Mucosa of stomach (tissue), 1 donor: Measurements from ENCODE around the gene RSAD1.

ENCODE experiments used
- H3K27me3 ChIP-seq: one replicate; pipeline ENCODE4 v1.7.0; 2013; ENCODE audit warnings: mild to moderate bottlenecking, low read length; ENCODE audit not compliant: control insufficient read depth, insufficient read depth
- H3K36me3 ChIP-seq: one replicate; pipeline ENCODE4 v1.7.0; 2013; ENCODE audit warnings: low read length; ENCODE audit not compliant: control insufficient read depth, insufficient read depth
- H3K4me1 ChIP-seq: one replicate; pipeline ENCODE4 v1.7.0; 2013; ENCODE audit warnings: mild to moderate bottlenecking, low read length; ENCODE audit not compliant: control insufficient read depth, insufficient read depth
- H3K4me3 ChIP-seq: one replicate; pipeline ENCODE4 v1.7.0; 2013; ENCODE audit warnings: low read length
- H3K9ac ChIP-seq: one replicate; pipeline ENCODE4 v1.7.0; 2013; ENCODE audit warnings: mild to moderate bottlenecking, low read length, moderate library complexity
- H3K9me3 ChIP-seq: one replicate; pipeline ENCODE4 v1.7.0; 2013; ENCODE audit warnings: mild to moderate bottlenecking, low read length, moderate library complexity; ENCODE audit not compliant: control insufficient read depth
- donor health status: Pancreatic carcinoma.

The RSAD1 gene

DNA sequence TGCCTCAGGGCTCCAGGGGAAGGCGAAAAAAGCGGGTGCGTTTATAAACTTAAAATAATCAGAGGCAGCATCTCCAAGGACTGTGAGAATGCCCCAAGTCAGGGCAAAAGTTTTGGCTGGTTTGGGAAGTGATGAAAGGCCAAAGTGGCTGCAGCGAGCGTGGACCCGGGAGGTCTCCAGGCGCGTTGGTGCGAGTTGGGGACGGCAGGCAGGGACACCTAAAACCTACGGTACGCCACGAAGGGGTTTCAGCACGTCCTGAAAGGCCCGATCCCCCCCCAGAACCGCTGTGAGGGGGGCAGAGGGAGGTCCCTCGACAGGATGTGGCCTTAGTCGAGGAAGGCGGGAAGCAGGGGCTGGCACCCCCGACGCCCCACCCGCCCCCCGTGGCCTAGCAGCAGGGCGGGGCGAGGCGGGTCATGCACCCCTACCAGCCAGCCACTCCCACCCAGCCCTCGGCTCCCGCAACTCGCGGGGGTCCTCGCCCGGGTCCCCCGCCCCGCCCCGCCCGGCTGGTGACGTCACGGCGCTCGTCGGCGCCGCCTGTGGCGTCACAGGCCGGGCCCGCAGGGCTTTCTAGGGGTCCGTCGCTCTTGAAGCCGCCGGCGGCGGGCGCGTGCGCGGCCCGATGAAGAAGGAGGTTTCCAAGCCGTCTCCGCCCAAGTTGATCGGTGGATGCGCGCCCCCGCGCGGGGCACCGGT, 29.4 kb downstream of the RSAD1 start, which contains the start of gene MYCBPAP:
Gene MYCBPAP, plus strand, starts transcription at position 569 of the 702 bp plus-strand sequence. CDS start 236 bp downstream, outside the sequence.
- H3K9ac ChIP-seq, result peak within 1 kb of the TSS; percentile 70

DNA sequence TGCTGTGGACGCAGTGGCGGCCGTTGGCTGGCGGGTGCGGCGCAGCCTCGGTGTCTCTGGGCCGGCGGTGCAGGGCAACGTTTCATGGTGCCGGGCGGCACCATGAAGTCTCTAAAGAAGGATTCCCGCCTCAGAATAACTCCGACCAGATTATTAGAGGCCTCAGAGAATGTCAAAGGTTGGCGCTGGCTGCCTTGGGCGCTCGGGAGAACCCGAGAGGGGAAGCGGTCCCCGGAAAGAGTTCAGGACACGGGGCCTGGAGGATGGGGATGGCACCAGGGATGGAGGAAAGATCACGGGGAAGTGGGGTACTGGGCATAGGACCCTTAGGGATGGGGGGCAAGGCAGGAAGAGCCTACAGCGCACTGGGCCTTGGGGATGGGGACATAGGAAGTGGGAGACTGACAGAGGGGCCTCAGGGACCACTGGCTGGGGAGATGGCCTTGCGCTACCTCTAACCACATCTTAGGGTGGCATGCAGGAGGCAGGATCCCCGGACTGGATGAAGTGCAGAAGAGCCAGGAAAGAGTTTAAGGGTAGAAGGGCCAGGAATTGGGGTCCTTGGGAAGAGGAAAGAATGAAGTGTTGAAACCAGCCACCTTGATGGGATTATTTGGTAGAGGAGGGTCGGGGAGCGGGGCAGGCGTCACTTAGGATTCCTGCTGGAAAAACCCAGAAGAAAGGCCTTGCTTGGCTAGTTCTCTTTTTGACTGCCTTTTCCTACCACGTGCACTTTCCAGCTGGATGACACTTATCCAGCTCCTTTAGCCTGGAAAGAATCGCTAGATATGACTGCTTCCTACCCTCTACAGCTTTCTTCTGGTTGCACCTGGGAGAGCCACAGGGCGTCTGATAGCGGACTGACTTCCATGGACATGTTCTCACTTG, 30.2 kb downstream of the RSAD1 start:
- Histone ChIP-seq H3K9ac (peak overlapping the region; percentile 70), H3K36me3 (no peaks in the 10 kb centered on the region), H3K9me3 (no peaks in the 10 kb centered on the region), H3K4me1 (peaks cover 19% of the 10 kb centered on the region), H3K27me3 (no peaks in the 10 kb centered on the region), H3K4me3 (peak overlapping the region; percentile 36)

More for the DNA sequence above, 29.4 kb downstream of the RSAD1 start, which contains the start of gene MYCBPAP:
- peaks cover 23% of the 10 kb centered on the region for H3K4me1 ChIP-seq
- peak within 1 kb of the TSS; percentile 36 for H3K4me3 ChIP-seq
- no peaks in the 10 kb centered on the region for H3K36me3 ChIP-seq
- no peaks in the 10 kb centered on the region for H3K9me3 ChIP-seq
- H3K27me3 ChIP-seq, result no peaks in the 10 kb centered on the region

DNA sequence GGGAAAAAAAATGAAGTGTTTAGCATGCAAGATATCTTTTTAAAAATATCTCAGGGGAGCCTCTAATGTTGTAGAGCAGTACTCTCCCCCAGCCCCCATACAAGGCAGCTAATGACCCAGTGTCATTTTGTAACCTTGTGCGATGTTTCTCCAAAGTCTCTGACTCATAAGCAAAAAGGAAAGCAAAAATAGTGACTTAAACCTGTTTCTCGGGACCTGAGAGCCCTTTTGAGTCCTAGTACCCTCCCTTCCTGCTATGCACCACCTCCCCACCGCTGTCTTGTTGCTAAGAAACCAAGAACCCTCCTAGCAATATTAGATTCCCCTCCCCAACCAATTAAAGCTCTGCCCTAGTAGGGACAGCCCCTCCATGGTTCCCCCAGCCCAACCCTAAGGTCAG, 32.4 kb downstream of the RSAD1 start:
- H3K36me3 ChIP-seq, result no peaks in the 10 kb centered on the region
- no peaks in the 10 kb centered on the region for H3K9me3 ChIP-seq
- H3K4me3 ChIP-seq, result no peak overlapping the region
- H3K4me1 ChIP-seq, result peaks cover 11% of the 10 kb centered on the region
- no peaks in the 10 kb centered on the region for H3K27me3 ChIP-seq
- no peak overlapping the region for H3K9ac ChIP-seq

DNA sequence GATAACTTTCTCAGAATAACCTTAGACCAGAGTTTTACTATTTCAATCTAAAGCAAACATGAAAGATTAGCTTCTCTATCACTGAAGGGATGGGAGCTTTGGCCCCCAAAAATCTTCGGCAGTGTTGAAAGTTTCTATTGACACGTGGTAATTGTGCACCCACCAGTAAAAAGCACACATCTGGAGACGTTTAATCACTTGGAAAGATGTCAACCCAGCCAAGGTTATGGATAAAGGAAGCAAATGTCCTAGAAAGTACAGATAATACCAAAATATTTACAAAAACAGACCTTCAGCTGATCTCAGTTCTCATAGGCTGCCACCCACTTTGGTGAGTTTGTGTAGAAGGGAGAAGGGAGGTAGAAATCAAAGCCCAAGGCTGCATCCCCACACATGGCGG, 34.8 kb downstream of the RSAD1 start:
- Histone ChIP-seq H3K9ac (no peak overlapping the region), H3K36me3 (no peaks in the 10 kb centered on the region), H3K9me3 (no peaks in the 10 kb centered on the region), H3K27me3 (no peaks in the 10 kb centered on the region), H3K4me3 (no peak overlapping the region), H3K4me1 (peaks cover 7% of the 10 kb centered on the region)

DNA sequence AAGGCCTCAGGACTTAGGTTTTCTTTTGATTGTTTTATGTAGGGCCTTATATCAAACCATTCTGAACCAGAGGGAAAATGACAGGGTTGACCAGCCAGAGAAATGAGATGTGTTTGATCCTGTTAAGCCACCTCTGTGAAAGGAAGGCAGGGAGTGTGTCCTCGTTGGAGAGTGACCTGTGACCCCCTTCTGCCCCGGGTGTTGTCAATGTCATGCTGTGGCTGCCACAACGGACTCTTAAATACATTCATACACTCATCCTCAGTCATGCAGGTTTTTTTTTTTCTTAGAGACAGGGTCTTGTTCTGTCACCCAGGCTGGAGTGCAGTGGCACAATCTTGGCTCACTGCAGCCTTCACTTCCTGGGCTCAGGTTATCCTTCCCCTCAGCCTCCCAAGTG, 35.7 kb downstream of the RSAD1 start:
- H3K27me3 ChIP-seq, result no peaks in the 10 kb centered on the region
- H3K4me3 ChIP-seq, result no peak overlapping the region
- H3K9ac ChIP-seq, result no peak overlapping the region
- no peaks in the 10 kb centered on the region for H3K36me3 ChIP-seq
- H3K4me1 ChIP-seq, result peaks cover 7% of the 10 kb centered on the region
- no peaks in the 10 kb centered on the region for H3K9me3 ChIP-seq

DNA sequence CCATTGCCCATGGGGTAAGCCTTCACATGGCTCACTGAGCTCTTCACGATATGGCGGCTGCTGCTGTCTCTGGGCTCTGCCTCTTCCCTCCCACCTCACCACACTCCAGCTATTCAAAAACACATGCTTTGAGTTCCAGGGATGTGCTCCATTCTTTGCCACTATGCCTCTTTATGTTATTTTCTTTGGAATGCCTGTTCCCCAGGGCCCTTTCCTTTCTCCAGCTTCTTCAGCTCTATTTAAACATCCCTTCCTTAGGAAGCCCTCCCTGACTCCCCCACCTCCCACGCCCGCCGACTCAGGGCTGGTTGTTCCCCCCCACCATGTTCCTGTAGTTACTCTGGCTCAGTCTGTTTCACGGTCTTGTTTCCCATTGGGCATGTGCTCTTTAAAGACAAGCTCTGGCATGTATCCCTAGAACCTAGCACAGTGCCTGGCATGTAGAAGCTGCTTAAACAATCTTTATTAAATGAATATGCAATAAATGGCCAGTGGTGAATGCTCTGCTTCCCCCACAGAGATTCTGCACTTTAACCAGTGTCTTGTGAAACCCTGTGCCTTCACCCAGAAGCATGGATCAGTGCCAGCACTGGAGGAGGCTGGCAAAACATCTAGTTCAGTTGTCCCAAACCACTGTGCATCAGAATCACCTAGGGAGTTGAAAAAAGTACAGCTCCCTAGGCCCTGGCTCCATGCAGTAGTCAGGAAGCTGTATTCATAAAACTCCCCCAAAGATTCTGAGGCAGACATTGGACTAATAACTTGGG, 36.5 kb downstream of the RSAD1 start:
- Histone ChIP-seq H3K9ac (no peak overlapping the region), H3K4me1 (peaks cover 7% of the 10 kb centered on the region), H3K4me3 (no peak overlapping the region), H3K36me3 (no peaks in the 10 kb centered on the region), H3K9me3 (no peaks in the 10 kb centered on the region), H3K27me3 (no peaks in the 10 kb centered on the region)

DNA sequence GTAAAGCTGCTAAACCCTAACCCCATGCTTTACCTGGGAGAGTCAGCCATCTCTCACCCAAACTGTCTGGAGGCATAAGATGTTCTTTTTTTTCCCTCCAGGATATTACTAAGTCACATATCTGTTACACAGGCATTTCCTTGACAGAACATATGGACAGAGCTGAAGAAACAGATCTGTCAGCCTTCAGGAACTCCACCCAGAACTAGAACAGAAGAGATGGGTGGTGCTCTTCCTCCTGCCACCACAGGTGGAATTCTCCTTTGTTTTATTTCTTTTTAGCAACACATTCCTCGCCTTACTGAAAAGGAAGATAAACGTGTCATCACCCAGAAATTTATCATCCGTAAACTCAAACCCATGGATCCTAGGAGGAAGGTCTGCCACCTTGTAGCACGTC, 38.4 kb downstream of the RSAD1 start:
- Histone ChIP-seq H3K4me1 (peaks cover 7% of the 10 kb centered on the region), H3K4me3 (no peak overlapping the region), H3K9ac (no peak overlapping the region), H3K27me3 (no peaks in the 10 kb centered on the region), H3K9me3 (no peaks in the 10 kb centered on the region), H3K36me3 (no peaks in the 10 kb centered on the region)

DNA sequence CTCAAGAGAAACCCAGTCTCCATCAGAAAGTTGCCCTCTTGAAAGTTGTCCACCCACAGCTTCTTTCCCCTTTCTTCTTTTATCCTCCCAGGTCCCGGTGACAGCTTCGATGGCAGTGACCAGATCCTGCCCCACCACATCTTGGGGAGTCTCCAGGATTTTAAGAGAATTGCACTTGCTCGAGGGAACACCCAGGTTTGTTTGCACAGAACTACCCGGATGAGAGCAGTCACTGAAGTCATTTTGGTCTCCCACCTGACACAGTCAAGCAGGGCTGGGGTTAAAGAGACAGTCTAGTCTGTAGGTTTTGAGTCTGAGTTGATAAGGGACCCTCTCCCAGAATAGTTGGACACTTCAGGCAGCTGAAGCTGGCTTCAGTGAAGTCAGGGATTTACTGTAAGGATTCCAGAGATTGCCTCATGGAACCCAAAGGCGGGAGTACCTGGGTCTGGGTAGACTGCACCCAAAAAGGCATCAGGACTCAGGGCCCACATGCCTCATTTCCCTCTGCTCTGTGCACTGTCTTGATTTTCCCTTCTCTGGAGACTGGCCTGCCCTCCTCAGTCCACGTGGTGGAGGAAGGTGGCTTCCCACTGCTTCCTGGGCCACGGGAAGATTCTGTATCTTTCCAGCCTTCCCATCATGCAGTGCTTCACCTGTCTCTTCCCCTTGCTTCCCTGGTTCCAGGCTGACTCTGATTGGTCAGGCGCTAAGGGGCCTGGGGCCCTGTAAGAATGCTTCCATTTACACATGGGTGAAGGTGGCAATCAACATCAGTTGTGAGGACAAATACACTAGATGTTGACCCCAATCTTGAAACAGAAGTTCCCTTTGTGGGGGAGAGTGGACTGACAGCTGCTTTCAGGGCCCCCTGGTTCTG, 39.1 kb downstream of the RSAD1 start:
- Histone ChIP-seq H3K9ac (no peak overlapping the region), H3K4me3 (no peak overlapping the region), H3K36me3 (no peaks in the 10 kb centered on the region), H3K9me3 (no peaks in the 10 kb centered on the region), H3K27me3 (no peaks in the 10 kb centered on the region), H3K4me1 (peaks cover 7% of the 10 kb centered on the region)

DNA sequence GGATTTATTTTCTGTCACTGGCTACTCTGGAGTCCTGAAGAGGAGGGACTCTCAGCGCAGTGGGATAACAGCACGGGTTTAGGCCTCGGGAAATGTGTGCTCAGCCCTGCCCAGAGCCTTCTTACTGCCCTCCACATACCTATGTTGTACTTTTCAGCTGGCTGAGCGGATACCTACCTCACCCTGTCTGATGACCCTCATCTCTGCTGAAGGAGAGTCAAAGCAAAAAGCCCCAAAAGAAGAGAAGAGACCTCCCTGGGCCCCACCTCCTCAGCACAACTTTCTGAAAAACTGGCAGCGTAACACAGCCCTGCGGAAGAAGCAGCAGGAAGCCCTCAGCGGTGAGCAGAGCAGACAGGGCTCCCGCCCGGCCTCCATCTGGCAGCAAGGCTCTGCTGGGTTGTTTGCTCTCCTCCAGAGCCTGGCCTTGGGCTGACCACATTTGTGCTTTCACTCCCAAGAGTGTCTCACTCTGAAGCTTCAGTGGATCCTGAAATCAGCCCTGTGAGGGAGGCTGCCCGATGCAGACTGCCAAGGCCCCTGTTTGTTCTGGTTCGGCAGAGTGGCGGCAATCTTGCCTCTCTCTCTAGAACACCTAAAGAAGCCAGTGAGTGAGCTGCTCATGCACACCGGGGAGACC, 39.8 kb downstream of the RSAD1 start:
- no peaks in the 10 kb centered on the region for H3K27me3 ChIP-seq
- no peaks in the 10 kb centered on the region for H3K9me3 ChIP-seq
- H3K4me3 ChIP-seq, result no peak overlapping the region
- H3K9ac ChIP-seq, result no peak overlapping the region
- no peaks in the 10 kb centered on the region for H3K36me3 ChIP-seq
- H3K4me1 ChIP-seq, result peaks cover 7% of the 10 kb centered on the region

DNA sequence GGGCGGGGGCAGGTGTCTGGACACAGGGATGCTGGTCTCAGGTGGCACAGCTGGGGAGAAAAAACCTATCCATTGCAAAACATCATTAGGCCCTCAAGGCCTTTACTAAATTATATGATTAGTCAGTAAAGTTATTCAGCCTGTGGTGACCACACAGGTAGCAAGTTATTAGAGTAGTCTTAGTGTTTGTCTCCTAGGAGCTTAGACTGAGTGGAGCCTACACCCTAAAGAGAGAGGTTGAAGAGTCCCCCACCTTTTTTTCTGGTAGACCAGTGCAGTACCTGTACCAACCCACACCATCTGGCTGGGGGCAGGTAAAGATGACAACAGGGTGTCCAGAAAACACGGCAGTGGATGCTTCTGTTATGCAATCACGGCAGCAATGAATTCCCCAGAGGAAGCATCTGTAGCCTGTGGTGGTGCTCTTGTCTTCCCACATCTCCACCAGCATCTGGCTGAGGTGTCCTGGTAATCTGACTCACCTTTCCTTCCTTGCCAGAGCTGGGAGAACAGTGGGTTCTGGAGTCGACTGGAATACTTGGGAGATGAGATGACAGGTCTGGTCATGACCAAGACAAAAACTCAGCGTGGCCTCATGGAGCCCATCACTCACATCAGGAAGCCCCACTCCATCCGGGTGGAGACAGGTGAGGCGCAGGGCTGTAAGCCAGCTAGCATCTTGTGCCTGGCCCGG, 40.6 kb downstream of the RSAD1 start:
- Histone ChIP-seq H3K4me3 (no peak overlapping the region), H3K9me3 (no peaks in the 10 kb centered on the region), H3K27me3 (no peaks in the 10 kb centered on the region), H3K9ac (no peak overlapping the region), H3K4me1 (peaks cover 7% of the 10 kb centered on the region), H3K36me3 (no peaks in the 10 kb centered on the region)
